K562 (cell line): ENCODE results near the gene FUT2. TPM values are rescaled to one million over a fixed set of nuclear protein-coding genes. Genes with fewer than 3 reads are reported as not detected.
"Not testable (repeated sequence)": the region's sequence is repeated elsewhere in the genome, so short reads cannot be mapped to it uniquely, and the experiment has no call there.

Source experiments
- ATAC-seq: fragments of 200-7000 bp; cut with Tn5 transposase; 3 replicates; pipeline ENCODE4 v1.9.1; 2020; ENCODE audit warnings: moderate library complexity
- BruUV-seq: library from RNA; stranded (reverse); fragments of 400-500 nt; replicated peaks from 2 replicates; lab custom pipeline; 2021; lab: Mats Ljungman, UMichigan
- CTCF ChIA-PET: fragments of 300-600 bp; formaldehyde crosslinking; extraction: SDS; loops from one replicate; lab custom pipeline; 2021; ENCODE audit warnings: low intra/inter-chr PET ratio; lab: Yijun Ruan, JAX
- POLR2A ChIA-PET: fragments of 300-600, 350-650 bp; sonication (Branson Sonifier 250); formaldehyde crosslinking; extraction: SDS; loops from one replicate; lab custom pipeline; 2021; ENCODE audit warnings: antibody characterized with exemption, inconsistent platforms; lab: Yijun Ruan, JAX
- DNase-seq, 4 experiments: peaks; one replicate each; pipeline versions ENCODE4 v3.0.0 to v3.0.0-alpha.2; 2011 to 2018; ENCODE audit warnings: low spot score in 3 of 4, mixed read lengths in 3 of 4; ENCODE audit errors: extremely low read depth in 1 of 4
- FAIRE-seq: peaks from 2 replicates; lab custom pipeline; 2011; peaks lifted over from hg19 to GRCh38; lab: Jason Lieb, UNC
- H2AFZ ChIP-seq: 2 replicates; pipeline ENCODE4 v1.6.0; 2011; ENCODE audit warnings: low read depth, low read length, control low read depth, inconsistent platforms
- H3K27ac ChIP-seq: fragments of 200-600 bp; 3 replicates; pipeline ENCODE4 v1.8.0; 2011; ENCODE audit warnings: low read depth, mild to moderate bottlenecking, control low read depth, inconsistent platforms, low read length, moderate library complexity, mixed read lengths; ENCODE audit errors: extremely low read depth
- H3K27me3 ChIP-seq, 2 experiments: fragments of 300-600 bp in 1 of 2; 2 replicates in 1 of 2; 3 replicates in 1 of 2; pipeline versions ENCODE4 v1.6.0 to v1.8.0; 2011; ENCODE audit warnings: inconsistent platforms in 2 of 2, low read length in 2 of 2, mild to moderate bottlenecking in 1 of 2, mixed read lengths in 1 of 2, moderate library complexity in 1 of 2; ENCODE audit not compliant: control insufficient read depth in 2 of 2, insufficient read depth in 2 of 2
- H3K36me3 ChIP-seq: fragments of 300-600 bp; 3 replicates; pipeline ENCODE4 v1.8.0; 2011; ENCODE audit warnings: mild to moderate bottlenecking, low read length, inconsistent platforms; ENCODE audit not compliant: control insufficient read depth, insufficient read depth
- H3K4me1 ChIP-seq, 2 experiments: fragments of 200-600 bp in 1 of 2; replicated peaks in 1 of 2; 2 replicates in 1 of 2; 3 replicates in 1 of 2; pipeline versions ENCODE4 v1.5.1 to v1.8.0; 2011; ENCODE audit warnings: inconsistent platforms in 2 of 2, low read length in 2 of 2, mild to moderate bottlenecking in 1 of 2, mixed read lengths in 1 of 2, moderate library complexity in 1 of 2; ENCODE audit not compliant: control insufficient read depth in 2 of 2, insufficient read depth in 2 of 2
- H3K4me2 ChIP-seq: 2 replicates; pipeline ENCODE4 v1.6.1; 2011; ENCODE audit warnings: low read length, control low read depth, inconsistent platforms, mixed read lengths; ENCODE audit not compliant: insufficient read depth
- H3K4me3 ChIP-seq: fragments of 200-600 bp; sonication (generic), shearing (Covaris generic); 2 replicates; pipeline ENCODE4 v1.5.1; 2016; ENCODE audit warnings: control low read depth, inconsistent platforms
- H3K79me2 ChIP-seq: fragments of 200-600 bp; 3 replicates; pipeline ENCODE4 v1.8.0; 2011; ENCODE audit warnings: low read length, inconsistent platforms; ENCODE audit not compliant: control insufficient read depth, insufficient read depth
- H3K9ac ChIP-seq, 2 experiments: 2 replicates each; pipeline versions ENCODE4 v1.6.0 to v1.6.1; 2011; ENCODE audit warnings: low read depth in 2 of 2, low read length in 2 of 2, control low read depth in 1 of 2, inconsistent platforms in 1 of 2, mild to moderate bottlenecking in 1 of 2, mixed read lengths in 1 of 2; ENCODE audit not compliant: insufficient read depth in 1 of 2
- H3K9me1 ChIP-seq: one replicate; pipeline ENCODE4 v1.6.0; 2011; ENCODE audit warnings: inconsistent platforms, mild to moderate bottlenecking, low read length, moderate library complexity; ENCODE audit not compliant: control insufficient read depth, insufficient read depth
- H3K9me3 ChIP-seq: replicated peaks from 2 replicates; pipeline ENCODE4 v1.5.1; 2011; ENCODE audit warnings: low read depth, low read length, inconsistent platforms; ENCODE audit not compliant: control insufficient read depth, insufficient read depth
- H4K20me1 ChIP-seq: replicated peaks from 2 replicates; pipeline ENCODE4 v1.6.1; 2011; ENCODE audit warnings: low read length, inconsistent platforms, mixed read lengths; ENCODE audit not compliant: control insufficient read depth, insufficient read depth
- ZNF263 ChIP-seq: sonication (generic); formaldehyde crosslinking; IDR thresholded peaks from 2 replicates; pipeline ENCODE4 v1.8.0; 2022; ENCODE audit warnings: mild to moderate bottlenecking, missing genetic modification reagents, borderline replicate concordance
- WGBS: fragments of 100-300 bp; shearing (Covaris generic); methylation state at CpG from one replicate; pipeline ENCODE4 v1.1.6; 2016; ENCODE audit warnings: low coverage, mixed read lengths; ENCODE audit not compliant: insufficient coverage; ENCODE audit errors: missing lambda C conversion rate; 5-methylcytosine and 5-hydroxymethylcytosine counted together
- in situ Hi-C: fragments of 300-500 bp; cut with MboI; formaldehyde crosslinking; loops from 4 replicates; pipeline ENCODE4 v1.15.0; 2018; ENCODE audit warnings: inconsistent platforms, mixed read lengths
- intact Hi-C: fragments of 100-400 bp; cut with micrococcal nuclease; formaldehyde crosslinking; loops from 2 replicates; pipeline ENCODE4 v1.14.2; 2022
- polyA plus RNA-seq, 8 experiments: library from polyadenylated mRNA; depleted of rRNA in 4 of 8; stranded (reverse) in 5 of 8; unstranded in 3 of 8; fragments of >200 nt; fragmentation: Nextera tagmentation in 2 of 8; fragmentation: Illumina TruSeq in 1 of 8; extraction: Ambion mirVana in 2 of 8; extraction: Trizol in 1 of 8; gene quantifications; 2 replicates each; pipeline versions ENCODE4 v1.2.1 to v1.2.3, GENCODE V29; 2011 to 2014; ENCODE audit warnings: inconsistent platforms in 1 of 8, missing spikeins in 1 of 8
- total RNA-seq, 7 experiments: library from RNA; depleted of rRNA in 6 of 7; stranded (reverse); fragments of >200 nt in 6 of 7; fragmentation: Illumina TruSeq in 2 of 7; extraction: Trizol in 2 of 7; gene quantifications; 2 replicates each; pipeline versions ENCODE4 v1.2.1 to v1.2.3, GENCODE V29; 2011 to 2021; ENCODE audit warnings: low replicate concordance in 1 of 7
- TF ChIP-seq, protein P1 (sequence below): fragments of 450-650 bp; formaldehyde crosslinking; IDR thresholded peaks from 2 replicates; pipeline ENCODE4 v1.4.0; 2020; ENCODE audit warnings: mild to moderate bottlenecking, moderate library complexity

FUT2 gene
- total and polyA plus RNA-seq, 9 of the 15 experiments (the other 6 are each of a cell fraction or from before 2014, with no cell fraction given): 0.03 to 0.04 TPM; not detected in 7

DNA sequence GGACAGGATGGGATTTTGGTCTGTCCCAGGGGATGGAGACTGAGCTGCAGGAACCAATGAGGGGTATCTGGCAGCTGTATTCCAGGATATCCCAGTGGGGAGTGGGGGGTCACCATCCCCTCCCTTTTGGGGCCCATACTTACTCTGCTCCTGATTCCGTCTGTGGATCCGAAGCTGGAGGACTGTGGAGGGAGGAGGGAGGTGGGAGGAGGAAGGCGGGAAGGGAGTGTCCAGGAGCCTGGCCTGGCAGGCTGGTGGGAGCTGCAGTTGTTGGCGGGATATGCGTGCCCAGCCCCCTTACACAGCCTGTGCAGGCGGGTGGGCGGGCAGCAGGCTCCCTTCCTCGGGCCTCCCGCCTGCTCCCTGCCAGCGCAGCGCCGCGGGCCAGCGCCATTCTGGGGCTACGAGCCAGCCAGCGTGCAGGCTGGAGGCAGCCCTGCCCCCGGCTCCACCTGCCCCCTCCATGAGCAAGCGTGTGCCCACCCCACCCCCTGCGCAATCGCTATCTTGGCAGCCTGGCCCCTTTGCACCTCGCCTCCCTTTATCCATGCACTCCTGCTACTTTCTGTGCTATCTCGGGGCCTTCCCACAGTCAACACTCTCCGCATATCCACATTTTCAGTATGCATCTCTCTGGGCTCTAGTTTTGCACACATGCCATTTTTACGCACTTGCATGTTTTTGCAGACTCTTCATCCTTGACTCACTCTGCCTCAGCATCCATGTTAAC is 21.0 kb downstream of the FUT2 start:
- 67% methylated on average over 9 of the region's 24 CpGs for WGBS
- H3K79me2 ChIP-seq: peaks cover 7% of the 10 kb centered on the region; the same call in 1 of the 3 replicates
- no TSS peak for BruUV-seq
- in situ Hi-C loops: no loop called here
- H3K36me3 ChIP-seq: no peaks in the 10 kb centered on the region
- no peaks in the 10 kb centered on the region for H3K9me3 ChIP-seq
- peak overlapping the region in 1 of 2 experiments; percentile 52; a peak in 2 of 4 replicates for H3K9ac ChIP-seq
- H4K20me1 ChIP-seq: no peaks in the 10 kb centered on the region
- H3K27ac ChIP-seq: no peak overlapping the region
- peaks cover 21 to 68% of the 10 kb centered on the region in 2 experiments for H3K4me1 ChIP-seq
- intact Hi-C loops: no loop called here
- no peak overlapping the region for H3K4me3 ChIP-seq
- H3K4me2 ChIP-seq: no peak overlapping the region
- FAIRE-seq (no peak), ATAC-seq (no peak), DNase-seq (no peak)
- no peak overlapping the region for H2AFZ ChIP-seq
- H3K9me1 ChIP-seq: no peaks in the 10 kb centered on the region
- TF ChIP-seq, protein P1, sequence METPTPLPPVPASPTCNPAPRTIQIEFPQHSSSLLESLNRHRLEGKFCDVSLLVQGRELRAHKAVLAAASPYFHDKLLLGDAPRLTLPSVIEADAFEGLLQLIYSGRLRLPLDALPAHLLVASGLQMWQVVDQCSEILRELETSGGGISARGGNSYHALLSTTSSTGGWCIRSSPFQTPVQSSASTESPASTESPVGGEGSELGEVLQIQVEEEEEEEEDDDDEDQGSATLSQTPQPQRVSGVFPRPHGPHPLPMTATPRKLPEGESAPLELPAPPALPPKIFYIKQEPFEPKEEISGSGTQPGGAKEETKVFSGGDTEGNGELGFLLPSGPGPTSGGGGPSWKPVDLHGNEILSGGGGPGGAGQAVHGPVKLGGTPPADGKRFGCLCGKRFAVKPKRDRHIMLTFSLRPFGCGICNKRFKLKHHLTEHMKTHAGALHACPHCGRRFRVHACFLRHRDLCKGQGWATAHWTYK (CRISPR knock-in tag): no peak
- peak; percentile 78 for TF ChIP-seq ZNF263 (CRISPR knock-in tag)
- H3K27me3 ChIP-seq: no peaks in the 10 kb centered on the region
- ChIA-PET CTCF (no interaction called here), POLR2A (interaction anchor here (1.0 to 1.3 kb wide), 2 partner anchors 9 to 19 kb away, joined by 3 to 6 read pairs; no protein-coding TSS in a partner anchor)

DNA sequence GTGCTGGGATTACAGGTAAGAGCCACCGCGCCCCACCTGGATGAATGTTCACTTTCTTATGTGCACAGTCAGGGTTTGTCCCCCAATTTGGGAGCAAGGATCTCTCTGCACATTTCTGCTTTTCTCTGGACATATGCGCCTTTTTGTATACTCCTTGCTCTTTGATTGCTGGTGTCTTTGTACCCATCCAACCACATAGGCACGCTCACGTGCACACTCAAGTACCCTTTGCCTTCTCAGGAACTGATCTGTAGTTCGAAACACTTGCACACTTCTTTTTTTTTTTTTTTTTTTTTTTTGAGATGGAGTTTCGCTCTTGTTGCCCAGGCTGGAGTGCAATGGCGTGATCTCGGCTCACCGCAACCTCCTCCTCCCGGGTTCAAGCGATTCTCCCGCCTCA is 22.3 kb downstream of the FUT2 start:
- H3K36me3 ChIP-seq, ATAC-seq, in situ Hi-C loops, FAIRE-seq, H3K9me1 ChIP-seq, DNase-seq, BruUV-seq, H2AFZ ChIP-seq, H3K4me2 ChIP-seq, H3K9me3 ChIP-seq, H3K4me3 ChIP-seq, H4K20me1 ChIP-seq, H3K79me2 ChIP-seq, intact Hi-C loops, H3K27ac ChIP-seq, H3K27me3 ChIP-seq, CTCF ChIA-PET, H3K9ac ChIP-seq: not testable (repeated sequence)
- 85% methylated on average over 7 of the region's 13 CpGs for WGBS
- POLR2A ChIA-PET: interaction anchor here (1.1 kb wide), 1 partner anchor 57 kb away, joined by 3 read pairs; no protein-coding TSS in a partner anchor
- peaks cover 19 to 69% of the 10 kb centered on the region in 2 experiments for H3K4me1 ChIP-seq
